ENCODE results near the gene NTM.

The NTM gene

GRCh38 chr11:131372234-131372962 lies 2.0 kb downstream of the NTM start:
- in situ Hi-C loops (cut with MboI; ENCODE audit: low sequenced_read_pairs), result no loop called here

- in situ Hi-C loops (cut with MboI; ENCODE audit: low sequenced_read_pairs), result no loop called here
Measured at GRCh38 chr11:131373095-131373725, 2.8 kb downstream of the NTM start.

- in situ Hi-C loops (cut with MboI; ENCODE audit: low sequenced_read_pairs), result no loop called here
Measured at GRCh38 chr11:131373756-131374155, 3.3 kb downstream of the NTM start.

- in situ Hi-C loops (cut with MboI; ENCODE audit: low sequenced_read_pairs), result no loop called here
Measured at GRCh38 chr11:131375421-131375820, 5.0 kb downstream of the NTM start.

- in situ Hi-C loops (cut with MboI; ENCODE audit: low sequenced_read_pairs), result no loop called here
Measured at GRCh38 chr11:131375915-131376314, 5.5 kb downstream of the NTM start.

GRCh38 chr11:131378931-131379330 lies 8.5 kb downstream of the NTM start:
- in situ Hi-C loops (cut with MboI; ENCODE audit: low sequenced_read_pairs), result no loop called here

- in situ Hi-C loops (cut with MboI; ENCODE audit: low sequenced_read_pairs), result no loop called here
Measured at GRCh38 chr11:131385763-131386390, 15.5 kb downstream of the NTM start.

- in situ Hi-C loops (cut with MboI; ENCODE audit: low sequenced_read_pairs), result no loop called here
Measured at GRCh38 chr11:131386408-131386807, 16.0 kb downstream of the NTM start.

GRCh38 chr11:131388030-131388429 lies 17.6 kb downstream of the NTM start:
- in situ Hi-C loops (cut with MboI; ENCODE audit: low sequenced_read_pairs), result no loop called here

- in situ Hi-C loops (cut with MboI; ENCODE audit: low sequenced_read_pairs), result no loop called here
Measured at GRCh38 chr11:131389582-131389981, 19.2 kb downstream of the NTM start.

- in situ Hi-C loops (cut with MboI; ENCODE audit: low sequenced_read_pairs), result no loop called here
Measured at GRCh38 chr11:131391176-131391575, 20.8 kb downstream of the NTM start.

- in situ Hi-C loops (cut with MboI; ENCODE audit: low sequenced_read_pairs), result no loop called here
Measured at GRCh38 chr11:131392528-131393255, 22.3 kb downstream of the NTM start.

- in situ Hi-C loops (cut with MboI; ENCODE audit: low sequenced_read_pairs), result no loop called here
Measured at GRCh38 chr11:131393691-131394090, 23.3 kb downstream of the NTM start.

- in situ Hi-C loops (cut with MboI; ENCODE audit: low sequenced_read_pairs), result no loop called here
Measured at GRCh38 chr11:131397675-131398074, 27.3 kb downstream of the NTM start.

GRCh38 chr11:131402040-131402439 lies 31.6 kb downstream of the NTM start:
- in situ Hi-C loops (cut with MboI; ENCODE audit: low sequenced_read_pairs), result no loop called here

- in situ Hi-C loops (cut with MboI; ENCODE audit: low sequenced_read_pairs), result no loop called here
Measured at GRCh38 chr11:131404010-131404409, 33.6 kb downstream of the NTM start.

- in situ Hi-C loops (cut with MboI; ENCODE audit: low sequenced_read_pairs), result no loop called here
Measured at GRCh38 chr11:131408025-131408640, 37.7 kb downstream of the NTM start.

GRCh38 chr11:131409345-131409744 lies 38.9 kb downstream of the NTM start:
- in situ Hi-C loops (cut with MboI; ENCODE audit: low sequenced_read_pairs), result no loop called here

GRCh38 chr11:131411636-131412035 lies 41.2 kb downstream of the NTM start:
- in situ Hi-C loops (cut with MboI; ENCODE audit: low sequenced_read_pairs), result no loop called here

- in situ Hi-C loops (cut with MboI; ENCODE audit: low sequenced_read_pairs), result no loop called here
Measured at GRCh38 chr11:131412061-131412460, 41.6 kb downstream of the NTM start.

GRCh38 chr11:131413217-131413616 lies 42.8 kb downstream of the NTM start:
- in situ Hi-C loops (cut with MboI; ENCODE audit: low sequenced_read_pairs), result no loop called here
